CD4-positive, alpha-beta T cell treated with Interferon gamma for 1 hour (primary cell): ENCODE measurements around the gene KIAA0825.
"Not testable (repeated sequence)": the region's sequence is repeated elsewhere in the genome, so short reads cannot be mapped to it uniquely, and the experiment has no call there.

Experiments
- DNase-seq: peaks from one replicate; pipeline ENCODE4 v3.0.0-alpha.2; 2020

Gene KIAA0825

GRCh38 chr5:94577466-94578245, 40.7 kb downstream of the KIAA0825 start:
- DNase-seq: no peak

GRCh38 chr5:94575196-94575595, 43.2 kb downstream of the KIAA0825 start:
- DNase-seq: no peak

GRCh38 chr5:94573349-94573748, 45.1 kb downstream of the KIAA0825 start:
- DNase-seq: not testable (repeated sequence)

DNA sequence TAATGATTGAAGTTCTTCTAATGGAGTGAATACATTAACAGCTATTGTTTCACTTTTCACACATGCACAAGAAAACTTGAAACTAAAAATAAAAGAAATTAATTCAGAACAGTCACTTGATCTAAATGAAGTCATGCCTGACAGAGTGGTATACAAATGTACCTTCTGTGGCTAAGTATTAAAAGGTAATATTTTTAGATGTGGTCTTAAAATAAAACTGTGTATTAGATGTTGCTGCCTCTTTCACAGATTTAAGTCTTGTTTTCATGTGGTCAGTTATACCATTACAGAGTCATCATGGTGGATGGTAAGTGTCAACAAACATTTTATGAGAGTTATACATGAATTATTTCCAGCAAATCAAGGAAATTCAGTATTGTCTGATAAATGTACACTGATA, 47.0 kb downstream of the KIAA0825 start:
- no peak for DNase-seq

DNA sequence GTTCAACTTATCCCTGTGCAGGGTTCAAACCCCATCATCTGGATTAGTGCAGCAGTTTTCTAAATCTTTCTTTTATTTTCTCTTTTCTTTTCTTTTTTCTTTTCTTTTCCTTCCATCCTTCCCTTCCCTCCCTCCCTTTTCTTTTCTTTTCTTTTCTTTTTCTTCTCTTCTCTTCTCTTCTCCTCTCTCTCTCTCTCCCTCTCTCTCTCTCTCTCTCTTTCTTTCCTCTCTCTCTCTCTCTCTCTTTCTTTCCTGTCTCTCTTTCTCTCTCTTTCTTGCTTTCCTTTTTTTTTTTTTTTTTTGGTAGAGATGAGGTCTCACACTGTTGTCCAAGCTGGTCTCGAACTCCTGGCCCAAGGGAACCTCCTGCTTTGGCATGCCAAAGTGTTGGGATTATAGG, 53.6 kb downstream of the KIAA0825 start:
- no peak for DNase-seq

DNA sequence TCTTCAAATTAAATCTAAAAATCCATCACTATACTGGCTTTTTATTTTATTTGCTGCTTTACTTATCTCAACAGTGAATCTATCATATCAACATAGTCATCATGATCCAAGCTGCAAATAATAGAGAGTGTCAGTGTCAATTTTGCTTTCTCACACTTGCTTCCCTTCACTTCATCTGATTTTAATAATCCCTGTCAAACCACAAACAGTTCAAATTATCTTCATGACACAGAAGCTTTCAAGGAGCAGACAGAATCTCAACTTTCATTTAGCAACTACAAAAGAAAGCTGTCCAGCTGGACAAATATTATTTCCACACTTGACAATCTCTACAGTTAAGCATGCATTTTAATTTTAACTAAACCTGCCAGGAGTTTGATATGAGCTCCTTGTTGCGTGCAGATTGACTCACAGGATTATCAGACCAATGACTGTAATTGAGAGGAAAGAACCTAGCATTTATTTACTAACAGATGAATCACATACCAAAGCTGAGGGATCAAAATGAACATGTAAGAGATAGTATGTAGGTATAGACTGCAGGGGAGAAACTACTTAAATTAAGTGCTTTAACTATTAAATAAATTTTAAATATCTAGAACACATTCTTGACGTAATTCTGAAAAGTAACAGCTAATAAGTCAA, 56.0 kb downstream of the KIAA0825 start:
- DNase-seq: no peak

DNA sequence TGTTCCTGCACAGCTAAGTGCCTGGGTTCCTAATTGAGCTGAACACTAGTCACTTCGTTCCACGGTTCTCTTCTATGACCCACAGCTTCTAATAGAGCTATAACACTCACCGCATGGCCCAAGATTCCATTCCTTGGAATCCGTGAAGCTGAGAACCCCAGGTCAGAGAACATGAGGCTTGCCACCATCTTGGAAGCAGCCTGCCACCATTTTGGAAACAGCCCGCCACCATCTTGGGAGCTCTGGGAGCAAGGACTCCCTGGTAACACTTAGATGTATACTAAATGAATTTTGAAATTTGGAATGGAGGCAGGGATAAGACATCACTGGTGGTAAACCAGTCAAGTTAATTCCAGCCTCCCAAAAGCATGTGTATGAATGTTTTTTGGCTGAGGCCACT, 60.4 kb downstream of the KIAA0825 start:
- DNase-seq: no peak

GRCh38 chr5:94551858-94552257, 66.5 kb downstream of the KIAA0825 start:
- no peak for DNase-seq

DNA sequence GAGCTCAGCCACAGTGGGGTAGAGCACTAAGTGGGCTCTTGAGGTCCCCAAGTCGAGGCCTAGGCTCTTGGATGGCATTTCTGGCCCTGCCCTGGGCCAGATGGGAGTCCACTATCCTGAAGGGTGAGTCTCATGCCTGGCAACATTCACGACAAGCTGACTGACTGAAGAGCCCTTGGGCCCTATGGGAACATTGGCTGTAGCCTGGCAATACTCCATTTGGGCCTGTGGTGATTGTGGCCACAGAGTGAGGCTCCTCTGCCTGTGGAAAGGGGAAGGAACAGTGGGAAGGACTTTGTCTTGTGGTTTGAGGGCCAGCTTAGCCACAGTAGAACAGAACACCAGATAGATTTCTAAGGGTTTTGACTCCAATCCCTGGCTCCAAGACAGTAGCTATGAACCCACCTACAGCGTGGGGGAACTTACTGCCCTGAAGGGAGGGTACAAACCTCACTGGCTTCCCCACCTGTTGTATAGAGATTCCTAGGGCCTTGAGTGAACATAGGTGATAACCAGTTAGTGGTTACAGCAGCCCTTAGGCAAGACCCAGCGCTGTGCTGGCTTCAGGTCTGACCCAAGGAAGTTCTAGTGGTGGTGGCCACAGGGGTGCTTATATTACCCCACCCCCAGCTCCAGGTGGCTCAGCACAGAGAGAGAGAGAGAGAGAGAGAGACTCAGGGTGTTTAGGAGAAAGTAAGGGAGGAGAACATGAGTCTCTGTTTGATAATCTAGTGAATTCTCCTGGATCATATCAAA, 72.4 kb downstream of the KIAA0825 start:
- DNase-seq: no peak

DNA sequence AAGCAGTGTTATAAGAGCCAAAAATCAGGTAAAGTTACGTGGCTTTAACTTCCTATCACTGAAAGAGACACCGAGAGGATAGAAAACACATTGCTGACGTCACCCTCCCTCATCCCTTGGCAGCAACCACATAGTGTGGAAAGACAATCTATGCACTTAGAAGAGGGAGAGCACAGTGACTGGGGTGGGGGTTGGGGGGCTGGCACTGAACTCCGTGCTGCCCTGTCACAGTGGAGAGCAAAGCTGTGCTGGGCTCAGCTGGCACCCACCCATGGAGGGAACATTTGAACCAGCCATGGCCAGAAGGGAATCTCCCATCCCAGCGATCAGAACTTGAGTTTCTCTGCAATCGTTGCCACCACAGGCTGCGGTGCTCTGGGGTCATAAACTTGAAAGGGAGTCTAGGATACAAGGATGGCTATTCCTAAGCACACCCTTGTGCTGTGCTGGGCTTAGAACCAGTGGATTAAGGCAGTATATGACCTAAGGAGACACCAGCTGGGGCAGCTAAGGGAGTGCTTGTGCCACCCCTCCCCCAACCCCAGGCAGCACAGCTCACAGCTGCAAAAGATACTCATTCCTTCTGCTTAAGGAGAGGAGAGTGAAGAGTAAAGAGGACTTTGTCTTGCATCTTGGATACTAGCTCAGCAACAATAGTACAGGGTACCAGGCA, 73.4 kb downstream of the KIAA0825 start:
- no peak for DNase-seq

DNA sequence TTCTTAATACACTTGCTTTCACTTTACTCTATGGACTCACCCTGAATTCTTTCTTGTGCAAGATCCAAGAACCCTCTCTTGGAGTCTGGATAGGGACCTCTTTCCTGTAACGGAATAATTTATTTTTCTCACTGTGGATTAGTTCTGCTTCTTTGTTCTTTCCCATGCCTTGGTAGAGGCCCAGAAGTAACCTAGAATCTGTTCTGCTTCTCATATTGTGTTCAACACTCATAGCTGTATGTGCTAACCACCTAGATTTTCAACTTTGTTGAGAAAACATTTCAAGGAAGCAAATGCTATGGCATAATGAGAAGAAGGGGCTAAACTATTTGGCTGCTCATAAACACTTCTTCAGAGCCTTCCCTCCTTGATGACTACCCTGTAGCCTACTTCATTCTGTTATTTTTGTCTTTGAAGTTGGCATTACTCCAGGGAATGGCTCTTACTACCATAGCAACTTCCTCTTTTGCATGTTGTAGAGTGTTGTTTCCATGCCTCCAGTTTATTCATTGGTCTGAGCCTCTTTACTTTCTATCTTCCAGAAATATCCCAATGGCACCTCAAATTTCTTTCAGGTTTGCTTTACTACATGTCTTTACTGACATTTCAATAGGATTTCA, 74.3 kb downstream of the KIAA0825 start:
- DNase-seq: no peak

GRCh38 chr5:94540856-94541494, 77.4 kb downstream of the KIAA0825 start:
- DNase-seq: no peak

- no peak for DNase-seq
These were observed 80.1 kb downstream of the KIAA0825 start for GRCh38 chr5:94538260-94538659.

GRCh38 chr5:94526706-94527105, 91.7 kb downstream of the KIAA0825 start:
- no peak for DNase-seq

DNA sequence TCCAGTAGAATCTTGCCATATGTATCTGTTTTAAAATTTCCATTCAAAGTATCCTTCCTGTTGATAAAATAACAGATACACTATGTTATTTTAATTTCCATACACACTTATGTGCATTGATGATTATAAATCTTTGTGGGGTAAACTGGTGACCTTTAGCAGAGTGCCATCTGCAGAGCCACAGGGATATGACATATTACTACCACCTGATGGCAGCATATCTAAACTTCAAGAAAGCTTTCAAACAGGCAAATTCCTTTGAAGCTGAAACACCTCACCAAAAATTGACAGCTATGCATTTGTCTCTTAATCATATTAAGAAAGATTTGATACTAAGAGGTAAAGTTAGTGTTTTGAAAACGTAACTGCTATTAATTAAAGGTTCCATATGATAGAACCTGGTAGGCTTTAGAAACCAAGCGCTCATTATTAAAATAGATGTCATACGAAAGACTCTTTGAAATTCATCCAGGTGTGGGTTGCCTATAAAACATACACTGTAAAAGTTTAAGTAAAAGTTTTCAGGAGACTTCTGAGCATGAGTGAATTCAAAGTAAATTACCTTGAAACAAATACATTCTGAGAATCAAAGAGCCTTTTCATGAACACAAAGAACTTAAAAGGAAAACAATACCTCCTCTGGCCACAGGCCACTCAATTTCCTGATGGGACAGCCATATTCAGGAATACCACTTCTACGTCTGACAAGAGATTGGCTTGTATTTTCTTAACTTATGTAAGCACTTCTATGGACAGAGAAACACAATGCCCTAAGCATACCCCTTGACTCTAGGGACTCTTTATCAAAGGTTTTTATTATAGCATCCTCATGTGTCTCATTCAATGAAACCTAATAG, 93.3 kb downstream of the KIAA0825 start:
- peak; percentile 2 for DNase-seq

- no peak for DNase-seq
These were observed 95.4 kb downstream of the KIAA0825 start for GRCh38 chr5:94523018-94523417.

DNA sequence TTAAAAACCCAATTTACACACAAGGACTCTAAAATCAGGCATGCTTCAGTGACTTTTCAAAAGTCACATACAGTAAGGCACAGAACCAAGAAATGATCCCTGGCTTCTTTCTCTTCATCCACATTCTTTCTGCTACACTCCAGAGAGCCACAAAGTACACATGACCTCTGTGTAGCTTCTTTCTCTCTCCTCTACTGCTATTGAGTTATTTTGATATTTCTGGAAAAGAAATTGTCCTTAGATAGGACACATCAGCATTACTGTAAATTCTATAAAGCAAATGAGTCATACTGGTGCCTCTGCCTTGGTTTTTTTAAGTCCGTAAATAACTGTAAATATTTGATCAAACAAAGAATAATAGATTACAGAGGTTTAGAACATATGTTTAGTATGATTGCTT, 96.3 kb downstream of the KIAA0825 start:
- DNase-seq: no peak

DNA sequence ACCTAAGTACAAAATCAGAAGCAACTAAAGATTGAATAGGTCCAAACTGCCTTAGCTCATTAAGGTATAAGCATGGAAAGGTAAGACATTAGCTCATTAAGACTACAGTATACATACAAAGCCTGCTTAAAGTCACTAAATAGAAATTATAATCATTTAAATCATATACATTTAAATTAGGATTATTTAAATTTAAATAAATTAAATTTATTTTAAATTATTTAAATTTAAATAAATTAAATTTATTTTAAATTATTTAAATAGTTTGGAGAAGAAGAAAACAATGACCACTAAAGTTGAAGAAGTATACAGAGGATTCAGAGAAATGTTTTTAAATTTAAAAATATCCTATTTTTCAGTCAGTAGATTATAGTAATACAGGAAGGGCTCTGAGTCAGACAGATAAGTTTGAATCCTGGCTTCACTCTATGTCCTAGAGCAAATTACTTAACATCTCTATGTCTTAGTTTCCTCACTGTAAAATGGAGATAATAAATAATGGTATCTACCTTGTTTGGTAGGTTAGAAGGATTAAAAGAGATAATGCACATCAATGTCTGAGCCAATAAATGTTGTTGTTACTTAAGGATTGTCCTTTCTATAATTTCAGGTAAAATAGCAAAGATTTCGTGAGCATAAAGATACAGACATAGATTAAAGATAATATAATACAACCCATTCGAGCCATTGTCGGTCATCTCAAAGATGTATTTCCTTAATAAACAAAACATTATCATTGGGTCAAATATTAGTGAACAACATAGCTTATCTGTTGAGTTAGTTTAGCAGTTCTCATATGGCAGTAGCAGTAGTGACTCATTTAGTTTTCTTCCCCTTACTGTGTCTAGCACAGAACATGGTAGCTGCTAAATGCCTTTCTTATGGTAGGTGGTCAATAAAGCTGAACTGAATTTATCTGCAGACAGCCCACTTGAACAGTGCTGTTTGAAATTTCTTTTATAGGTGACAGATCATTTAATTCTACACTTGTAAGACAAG, 100.6 kb downstream of the KIAA0825 start:
- no peak for DNase-seq

- no peak for DNase-seq
These were observed 102.3 kb downstream of the KIAA0825 start for GRCh38 chr5:94516148-94516547.
